NCI-H187 (cell line): ENCODE measurements around the gene ZDHHC20.
"Not testable (repeated sequence)": the region's sequence is repeated elsewhere in the genome, so short reads cannot be mapped to it uniquely, and the experiment has no call there.

ENCODE experiments used
- DNase-seq, 2 experiments: peaks; one replicate each; lab custom pipeline; 2025; lab: John Stamatoyannopoulos, UW

ZDHHC20 gene

GRCh38 chr13:21435687-21436151 is 23.4 kb downstream of the ZDHHC20 start:
- DNase-seq, result no peak

GRCh38 chr13:21435231-21435630 is 23.9 kb downstream of the ZDHHC20 start:
- DNase-seq, result no peak

GRCh38 chr13:21434588-21434987 is 24.5 kb downstream of the ZDHHC20 start:
- no peak for DNase-seq

- DNase-seq, result no peak
These were observed 29.9 kb downstream of the ZDHHC20 start for GRCh38 chr13:21429211-21429610.

GRCh38 chr13:21427741-21428140 is 31.4 kb downstream of the ZDHHC20 start:
- DNase-seq, result no peak

- DNase-seq, result no peak
These were observed 32.9 kb downstream of the ZDHHC20 start for GRCh38 chr13:21426238-21426637.

GRCh38 chr13:21420706-21421105 is 38.4 kb downstream of the ZDHHC20 start:
- no peak for DNase-seq

- no peak for DNase-seq
These were observed 46.1 kb downstream of the ZDHHC20 start for GRCh38 chr13:21413013-21413412.

GRCh38 chr13:21410453-21410852 is 48.6 kb downstream of the ZDHHC20 start:
- not testable (repeated sequence) for DNase-seq

GRCh38 chr13:21405309-21405708 is 53.8 kb downstream of the ZDHHC20 start:
- DNase-seq, result no peak

- no peak for DNase-seq
These were observed 56.4 kb downstream of the ZDHHC20 start for GRCh38 chr13:21402586-21403307.

GRCh38 chr13:21399741-21400140 is 59.4 kb downstream of the ZDHHC20 start:
- no peak for DNase-seq

GRCh38 chr13:21395953-21396352 is 63.1 kb downstream of the ZDHHC20 start:
- no peak for DNase-seq

GRCh38 chr13:21389124-21389523 is 70.0 kb downstream of the ZDHHC20 start:
- DNase-seq, result no peak

- DNase-seq, result no peak
These were observed 73.4 kb downstream of the ZDHHC20 start for GRCh38 chr13:21385710-21386109.

- DNase-seq, result no peak
These were observed 76.0 kb downstream of the ZDHHC20 start for GRCh38 chr13:21383090-21383489.

- DNase-seq, result not testable (repeated sequence)
These were observed 81.8 kb downstream of the ZDHHC20 start for GRCh38 chr13:21376998-21377985.

- no peak for DNase-seq
These were observed 86.6 kb downstream of the ZDHHC20 start for GRCh38 chr13:21372530-21372929.

- DNase-seq, result no peak
These were observed 88.1 kb downstream of the ZDHHC20 start for GRCh38 chr13:21371011-21371410.

GRCh38 chr13:21365574-21365973 is 93.5 kb downstream of the ZDHHC20 start:
- no peak for DNase-seq

GRCh38 chr13:21364916-21365315 is 94.2 kb downstream of the ZDHHC20 start:
- DNase-seq, result no peak

GRCh38 chr13:21364357-21364756 is 94.7 kb downstream of the ZDHHC20 start:
- no peak for DNase-seq

- DNase-seq, result no peak
These were observed 96.4 kb downstream of the ZDHHC20 start for GRCh38 chr13:21362741-21363140.
